ENCODE results near the gene CLEC11A.

Gene CLEC11A

GRCh38 chr19:50723069-50723468 is at the start of gene CLEC11A:
TSS of gene CLEC11A (plus strand) at chr19:50723364. CDS start at chr19:50723526, 162 bp downstream.
- DNase-seq (ENCODE audit: low spot score) = no peak

GRCh38 chr19:50676625-50677197 is 46.5 kb upstream of the CLEC11A start:
- no peak for DNase-seq (ENCODE audit: low spot score)

- no peak for DNase-seq (ENCODE audit: low spot score)
These were observed 45.5 kb upstream of the CLEC11A start for GRCh38 chr19:50677636-50678035.

GRCh38 chr19:50678323-50678722 is 44.8 kb upstream of the CLEC11A start:
- no peak for DNase-seq (ENCODE audit: low spot score)

GRCh38 chr19:50679177-50680125 is 43.7 kb upstream of the CLEC11A start:
- peak; percentile 90 for DNase-seq (ENCODE audit: low spot score)

- DNase-seq (ENCODE audit: low spot score) = peak; percentile 83
These were observed 36.7 kb upstream of the CLEC11A start for GRCh38 chr19:50686310-50687032.

- DNase-seq (ENCODE audit: low spot score) = no peak
These were observed 34.4 kb upstream of the CLEC11A start for GRCh38 chr19:50688766-50689165.

- no peak for DNase-seq (ENCODE audit: low spot score)
These were observed 32.7 kb upstream of the CLEC11A start for GRCh38 chr19:50690439-50690838.

- DNase-seq (ENCODE audit: low spot score) = no peak
These were observed 29.8 kb upstream of the CLEC11A start for GRCh38 chr19:50693064-50693975.

- DNase-seq (ENCODE audit: low spot score) = peak; percentile 44
These were observed 28.4 kb upstream of the CLEC11A start for GRCh38 chr19:50694815-50695145.

- peak; percentile 95 for DNase-seq (ENCODE audit: low spot score)
These were observed 27.7 kb upstream of the CLEC11A start for GRCh38 chr19:50695251-50696093.

- no peak for DNase-seq (ENCODE audit: low spot score)
These were observed 27.1 kb upstream of the CLEC11A start for GRCh38 chr19:50696094-50696483.

- no peak for DNase-seq (ENCODE audit: low spot score)
These were observed 25.6 kb upstream of the CLEC11A start for GRCh38 chr19:50697414-50698124.

- no peak for DNase-seq (ENCODE audit: low spot score)
These were observed 21.7 kb upstream of the CLEC11A start for GRCh38 chr19:50701367-50701985.

GRCh38 chr19:50702158-50702870 is 20.9 kb upstream of the CLEC11A start:
- DNase-seq (ENCODE audit: low spot score) = no peak

- DNase-seq (ENCODE audit: low spot score) = no peak
These were observed 20.0 kb upstream of the CLEC11A start for GRCh38 chr19:50702871-50703829.

- DNase-seq (ENCODE audit: low spot score) = peak; percentile 53
These were observed 19.0 kb upstream of the CLEC11A start for GRCh38 chr19:50703915-50704796.
